Sigmoid colon (tissue), 4 donors: ENCODE data around the gene SLC9A9.

Experiments
- POLR2AphosphoS5 ChIP-seq, 4 donors: sonication (generic); formaldehyde crosslinking; IDR thresholded peaks; one replicate each; pipeline ENCODE4 v1.6.1; 2017; ENCODE audit warnings: antibody characterized with exemption in 4 of 4
- TF ChIP-seq, protein P1 (sequence below), 4 experiments: fragments of 450-650 bp in 3 of 4; fragments of 200-600 bp in 1 of 4; IDR thresholded peaks; one replicate each; pipeline ENCODE4 v1.5.1; 2016 to 2019; ENCODE audit warnings: antibody characterized with exemption in 4 of 4, mild to moderate bottlenecking in 3 of 4, moderate library complexity in 2 of 4

GRCh38 chr3:143563786-143564185 lies 284.5 kb downstream of the SLC9A9 start:
- no peak for TF ChIP-seq POLR2AphosphoS5 (IDR thresholded peaks at IDR 0.05)
- TF ChIP-seq, protein P1, sequence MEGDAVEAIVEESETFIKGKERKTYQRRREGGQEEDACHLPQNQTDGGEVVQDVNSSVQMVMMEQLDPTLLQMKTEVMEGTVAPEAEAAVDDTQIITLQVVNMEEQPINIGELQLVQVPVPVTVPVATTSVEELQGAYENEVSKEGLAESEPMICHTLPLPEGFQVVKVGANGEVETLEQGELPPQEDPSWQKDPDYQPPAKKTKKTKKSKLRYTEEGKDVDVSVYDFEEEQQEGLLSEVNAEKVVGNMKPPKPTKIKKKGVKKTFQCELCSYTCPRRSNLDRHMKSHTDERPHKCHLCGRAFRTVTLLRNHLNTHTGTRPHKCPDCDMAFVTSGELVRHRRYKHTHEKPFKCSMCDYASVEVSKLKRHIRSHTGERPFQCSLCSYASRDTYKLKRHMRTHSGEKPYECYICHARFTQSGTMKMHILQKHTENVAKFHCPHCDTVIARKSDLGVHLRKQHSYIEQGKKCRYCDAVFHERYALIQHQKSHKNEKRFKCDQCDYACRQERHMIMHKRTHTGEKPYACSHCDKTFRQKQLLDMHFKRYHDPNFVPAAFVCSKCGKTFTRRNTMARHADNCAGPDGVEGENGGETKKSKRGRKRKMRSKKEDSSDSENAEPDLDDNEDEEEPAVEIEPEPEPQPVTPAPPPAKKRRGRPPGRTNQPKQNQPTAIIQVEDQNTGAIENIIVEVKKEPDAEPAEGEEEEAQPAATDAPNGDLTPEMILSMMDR (IDR thresholded peaks at IDR 0.05): no peak
